ENCODE results near the gene NIM1K. TPM values are rescaled to one million over a fixed set of nuclear protein-coding genes. Genes with fewer than 3 reads are reported as not detected.
"Not testable (repeated sequence)": the region's sequence is repeated elsewhere in the genome, so short reads cannot be mapped to it uniquely, and the experiment has no call there.

Gene NIM1K
- total RNA-seq, 2 donors from 2014 or later = 0.85 TPM; not detected in 1

- no peak overlapping the region for H3K27ac ChIP-seq
- H3K36me3 ChIP-seq = no peaks in the 10 kb centered on the region
- TF ChIP-seq CTCF (IDR thresholded peaks at IDR 0.05) = no peak
- DNase-seq (ENCODE audit: low spot score) (no peak), ATAC-seq (ENCODE audit: insufficient number of reproducible peaks, low FRiP score, low read depth) (no peak)
- no peaks in the 10 kb centered on the region for H3K9me3 ChIP-seq
- H3K4me1 ChIP-seq (ENCODE audit: control insufficient read depth in 1 of 2, low read depth in 2 of 2) = peaks cover 4 to 26% of the 10 kb centered on the region in 2 donors
- peak overlapping the region; percentile 85 for H3K4me3 ChIP-seq
- no peaks in the 10 kb centered on the region for H3K27me3 ChIP-seq (replicated peaks; ENCODE audit: insufficient read depth)
These were observed 1.9 kb downstream of the NIM1K start for GRCh38 chr5:43193894-43194265.

GRCh38 chr5:43195670-43196265 lies 3.7 kb downstream of the NIM1K start:
- peaks cover 4 to 26% of the 10 kb centered on the region in 2 donors for H3K4me1 ChIP-seq (ENCODE audit: control insufficient read depth in 1 of 2, low read depth in 2 of 2)
- H3K27me3 ChIP-seq (replicated peaks; ENCODE audit: insufficient read depth) = no peaks in the 10 kb centered on the region
- H3K4me3 ChIP-seq = no peak overlapping the region
- no peak overlapping the region for H3K27ac ChIP-seq
- no peak for TF ChIP-seq CTCF (IDR thresholded peaks at IDR 0.05)
- DNase-seq (ENCODE audit: low spot score) = no peak
- no peaks in the 10 kb centered on the region for H3K36me3 ChIP-seq
- no peaks in the 10 kb centered on the region for H3K9me3 ChIP-seq
- no peak for ATAC-seq (ENCODE audit: insufficient number of reproducible peaks, low FRiP score, low read depth)

GRCh38 chr5:43197535-43197934 lies 5.5 kb downstream of the NIM1K start:
- H3K27ac ChIP-seq = no peak overlapping the region
- no peaks in the 10 kb centered on the region for H3K36me3 ChIP-seq
- H3K9me3 ChIP-seq = no peaks in the 10 kb centered on the region
- H3K27me3 ChIP-seq (replicated peaks; ENCODE audit: insufficient read depth) = no peaks in the 10 kb centered on the region
- DNase-seq (ENCODE audit: low spot score) (no peak), ATAC-seq (ENCODE audit: insufficient number of reproducible peaks, low FRiP score, low read depth) (no peak)
- no peak overlapping the region for H3K4me3 ChIP-seq
- no peak for TF ChIP-seq CTCF (IDR thresholded peaks at IDR 0.05)
- peaks cover 0 to 16% of the 10 kb centered on the region in 2 donors for H3K4me1 ChIP-seq (ENCODE audit: control insufficient read depth in 1 of 2, low read depth in 2 of 2)

- H3K27me3 ChIP-seq (replicated peaks; ENCODE audit: insufficient read depth); H3K4me3 ChIP-seq; H3K4me1 ChIP-seq (ENCODE audit: control insufficient read depth in 1 of 2, low read depth in 2 of 2); H3K36me3 ChIP-seq; ATAC-seq (ENCODE audit: insufficient number of reproducible peaks, low FRiP score, low read depth); H3K9me3 ChIP-seq; DNase-seq (ENCODE audit: low spot score); H3K27ac ChIP-seq: not testable (repeated sequence)
These were observed 9.4 kb downstream of the NIM1K start for GRCh38 chr5:43201442-43201841.

GRCh38 chr5:43202380-43202779 lies 10.4 kb downstream of the NIM1K start:
- no peak overlapping the region for H3K4me3 ChIP-seq
- no peaks in the 10 kb centered on the region for H3K27me3 ChIP-seq (replicated peaks; ENCODE audit: insufficient read depth)
- H3K27ac ChIP-seq = no peak overlapping the region
- no peak for ATAC-seq (ENCODE audit: insufficient number of reproducible peaks, low FRiP score, low read depth)
- H3K9me3 ChIP-seq = no peaks in the 10 kb centered on the region
- no peaks in the 10 kb centered on the region for H3K4me1 ChIP-seq (ENCODE audit: control insufficient read depth in 1 of 2, low read depth in 2 of 2)
- no peak for DNase-seq (ENCODE audit: low spot score)
- no peak for TF ChIP-seq CTCF (IDR thresholded peaks at IDR 0.05)
- H3K36me3 ChIP-seq = no peaks in the 10 kb centered on the region

GRCh38 chr5:43203373-43203772 lies 11.3 kb downstream of the NIM1K start:
- no peaks in the 10 kb centered on the region for H3K36me3 ChIP-seq
- DNase-seq (ENCODE audit: low spot score) (no peak), ATAC-seq (ENCODE audit: insufficient number of reproducible peaks, low FRiP score, low read depth) (no peak)

More at GRCh38 chr5:43203373-43203772, 11.3 kb downstream of the NIM1K start:
- no peaks in the 10 kb centered on the region for H3K4me1 ChIP-seq (ENCODE audit: control insufficient read depth in 1 of 2, low read depth in 2 of 2)
- no peak overlapping the region for H3K4me3 ChIP-seq
- no peak overlapping the region for H3K27ac ChIP-seq
- no peak for TF ChIP-seq CTCF (IDR thresholded peaks at IDR 0.05)
- no peaks in the 10 kb centered on the region for H3K27me3 ChIP-seq (replicated peaks; ENCODE audit: insufficient read depth)
- no peaks in the 10 kb centered on the region for H3K9me3 ChIP-seq

Measured in thoracic aorta (tissue), 2 donors.